ENCODE results near the gene IL17RD. TPM values are rescaled to one million over a fixed set of nuclear protein-coding genes. Genes with fewer than 3 reads are reported as not detected.

IL17RD gene
- total RNA-seq, 1 experiment from 2014 or later = 1.3 TPM

DNA sequence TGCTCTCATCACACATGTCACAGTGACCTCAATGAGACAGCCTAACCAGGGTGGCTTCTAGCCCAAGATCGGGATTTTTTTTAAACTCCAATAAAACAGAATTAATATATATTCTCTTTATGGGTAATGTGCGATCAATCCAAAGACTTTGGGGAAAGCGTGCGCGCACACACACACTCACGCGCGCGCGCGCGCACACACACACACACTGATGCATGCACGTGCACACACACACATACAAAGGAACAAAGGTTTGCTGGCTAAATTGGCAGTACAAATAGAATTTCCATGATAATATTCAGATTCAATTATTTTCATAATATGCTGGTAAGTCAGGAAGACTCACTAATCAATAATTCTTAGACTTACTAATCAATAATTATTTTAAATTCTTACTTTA is 19.3 kb downstream of the IL17RD start:
- no peaks in the 10 kb centered on the region for H3K36me3 ChIP-seq (ENCODE audit: insufficient read depth, low read length, poor library complexity, severe bottlenecking)
- H3K9me3 ChIP-seq (ENCODE audit: low read depth, low read length, poor library complexity, severe bottlenecking) = no peaks in the 10 kb centered on the region
- TF ChIP-seq, protein P1, sequence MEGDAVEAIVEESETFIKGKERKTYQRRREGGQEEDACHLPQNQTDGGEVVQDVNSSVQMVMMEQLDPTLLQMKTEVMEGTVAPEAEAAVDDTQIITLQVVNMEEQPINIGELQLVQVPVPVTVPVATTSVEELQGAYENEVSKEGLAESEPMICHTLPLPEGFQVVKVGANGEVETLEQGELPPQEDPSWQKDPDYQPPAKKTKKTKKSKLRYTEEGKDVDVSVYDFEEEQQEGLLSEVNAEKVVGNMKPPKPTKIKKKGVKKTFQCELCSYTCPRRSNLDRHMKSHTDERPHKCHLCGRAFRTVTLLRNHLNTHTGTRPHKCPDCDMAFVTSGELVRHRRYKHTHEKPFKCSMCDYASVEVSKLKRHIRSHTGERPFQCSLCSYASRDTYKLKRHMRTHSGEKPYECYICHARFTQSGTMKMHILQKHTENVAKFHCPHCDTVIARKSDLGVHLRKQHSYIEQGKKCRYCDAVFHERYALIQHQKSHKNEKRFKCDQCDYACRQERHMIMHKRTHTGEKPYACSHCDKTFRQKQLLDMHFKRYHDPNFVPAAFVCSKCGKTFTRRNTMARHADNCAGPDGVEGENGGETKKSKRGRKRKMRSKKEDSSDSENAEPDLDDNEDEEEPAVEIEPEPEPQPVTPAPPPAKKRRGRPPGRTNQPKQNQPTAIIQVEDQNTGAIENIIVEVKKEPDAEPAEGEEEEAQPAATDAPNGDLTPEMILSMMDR (conservative IDR thresholded peaks at IDR 0.05; ENCODE audit: low read depth, low read length) = no peak
- no peak for TF ChIP-seq EZH2 (IDR thresholded peaks at IDR 0.05; ENCODE audit: borderline replicate concordance, low read depth, low read length, poor library complexity, severe bottlenecking)
- H3K27ac ChIP-seq (ENCODE audit: low read depth, low read length, poor library complexity, severe bottlenecking) = no peak overlapping the region
- peaks cover 10% of the 10 kb centered on the region for H3K4me1 ChIP-seq (ENCODE audit: insufficient read depth, low read length, poor library complexity, severe bottlenecking)
- intact Hi-C loops (cut with micrococcal nuclease; ENCODE audit: unreplicated experiment) = no loop called here
- no peaks in the 10 kb centered on the region for H3K27me3 ChIP-seq (replicated peaks; ENCODE audit: insufficient read depth, low read depth, low read length, poor library complexity)
- DNase-seq (ENCODE audit: low spot score) = no peak
- ChIA-PET CTCF (no interaction called here), POLR2A (ENCODE audit: low non-redundant PET) (no interaction called here)
- no peak overlapping the region for H3K4me3 ChIP-seq (ENCODE audit: low read depth, low read length, poor library complexity, severe bottlenecking)
- BruUV-seq (replicated peaks) = no TSS peak

DNA sequence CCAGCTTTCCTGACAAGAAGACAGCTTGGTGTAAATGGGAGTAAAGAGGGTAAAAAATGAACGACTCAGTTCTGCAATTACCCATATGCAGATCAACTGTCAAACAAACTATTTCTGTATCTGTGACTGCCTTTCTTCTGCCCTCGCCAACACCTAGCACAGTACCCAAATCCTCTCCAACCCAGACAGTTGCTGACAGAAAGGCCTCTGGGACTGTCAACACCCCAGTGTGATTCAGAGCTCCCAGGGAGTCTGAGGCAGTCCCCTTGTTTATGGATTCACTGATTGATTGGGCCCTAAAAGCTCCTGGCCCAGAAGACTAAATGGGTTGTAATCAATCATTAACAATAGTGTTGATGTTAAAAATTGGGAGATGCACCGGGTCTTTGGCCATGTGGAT is 20.2 kb downstream of the IL17RD start:
- Histone ChIP-seq H3K4me3 (ENCODE audit: low read depth, low read length, poor library complexity, severe bottlenecking) (no peak overlapping the region), H3K27ac (ENCODE audit: low read depth, low read length, poor library complexity, severe bottlenecking) (no peak overlapping the region), H3K36me3 (ENCODE audit: insufficient read depth, low read length, poor library complexity, severe bottlenecking) (no peaks in the 10 kb centered on the region), H3K4me1 (ENCODE audit: insufficient read depth, low read length, poor library complexity, severe bottlenecking) (peaks cover 1% of the 10 kb centered on the region), H3K27me3 (replicated peaks; ENCODE audit: insufficient read depth, low read depth, low read length, poor library complexity) (no peaks in the 10 kb centered on the region), H3K9me3 (ENCODE audit: low read depth, low read length, poor library complexity, severe bottlenecking) (no peaks in the 10 kb centered on the region)
- CTCF ChIA-PET = no interaction called here
- no peak for TF ChIP-seq EZH2 (IDR thresholded peaks at IDR 0.05; ENCODE audit: borderline replicate concordance, low read depth, low read length, poor library complexity, severe bottlenecking)
- TF ChIP-seq, protein P1 (conservative IDR thresholded peaks at IDR 0.05; ENCODE audit: low read depth, low read length) = no peak
- BruUV-seq (replicated peaks) = no TSS peak
- intact Hi-C loops (cut with micrococcal nuclease; ENCODE audit: unreplicated experiment) = no loop called here
- no peak for DNase-seq (ENCODE audit: low spot score)
- POLR2A ChIA-PET (ENCODE audit: low non-redundant PET) = no interaction called here

DNA sequence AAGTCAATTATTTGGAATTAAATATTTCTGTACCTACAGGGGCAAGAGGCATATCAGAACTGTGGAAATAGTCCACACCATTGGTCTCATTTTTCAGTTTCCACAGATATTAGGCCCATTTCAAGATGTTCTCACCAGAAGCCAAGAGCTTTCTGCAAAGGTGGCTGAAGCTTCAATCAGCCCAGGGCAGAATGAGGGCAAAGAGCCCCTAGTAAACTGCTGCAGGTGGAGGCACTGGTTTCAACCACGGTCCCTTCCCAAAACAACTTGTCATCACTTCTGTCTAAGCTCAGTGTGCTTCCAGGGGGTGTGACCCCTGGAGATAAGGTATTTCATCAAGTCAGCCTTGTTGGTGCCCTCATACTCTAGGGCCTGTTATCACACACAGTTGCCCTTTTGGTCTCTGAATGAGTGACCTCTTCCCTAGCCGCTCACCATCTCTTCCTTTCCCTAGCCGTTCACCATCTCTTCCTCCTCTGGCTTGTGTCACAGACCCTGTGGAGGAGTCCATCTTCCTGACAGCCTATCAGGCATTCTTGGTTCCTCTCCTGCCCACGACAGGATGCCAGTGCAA is 21.2 kb downstream of the IL17RD start:
- TF ChIP-seq, protein P1 (conservative IDR thresholded peaks at IDR 0.05; ENCODE audit: low read depth, low read length) = no peak
- ChIA-PET POLR2A (ENCODE audit: low non-redundant PET) (no interaction called here), CTCF (no interaction called here)
- H3K36me3 ChIP-seq (ENCODE audit: insufficient read depth, low read length, poor library complexity, severe bottlenecking) = no peaks in the 10 kb centered on the region
- no peaks in the 10 kb centered on the region for H3K4me1 ChIP-seq (ENCODE audit: insufficient read depth, low read length, poor library complexity, severe bottlenecking)
- H3K9me3 ChIP-seq (ENCODE audit: low read depth, low read length, poor library complexity, severe bottlenecking) = no peaks in the 10 kb centered on the region
- BruUV-seq (replicated peaks) = no TSS peak
- no peak for DNase-seq (ENCODE audit: low spot score)
- H3K27me3 ChIP-seq (replicated peaks; ENCODE audit: insufficient read depth, low read depth, low read length, poor library complexity) = no peaks in the 10 kb centered on the region
- H3K4me3 ChIP-seq (ENCODE audit: low read depth, low read length, poor library complexity, severe bottlenecking) = no peak overlapping the region
- no peak overlapping the region for H3K27ac ChIP-seq (ENCODE audit: low read depth, low read length, poor library complexity, severe bottlenecking)
- intact Hi-C loops (cut with micrococcal nuclease; ENCODE audit: unreplicated experiment) = no loop called here
